GM23338 (cell line): Measurements from ENCODE around the gene APCDD1L.
"Not testable (repeated sequence)": the region's sequence is repeated elsewhere in the genome, so short reads cannot be mapped to it uniquely, and the experiment has no call there.

Experiments used
- CREB1 ChIP-seq: fragments of 250-450 bp; sonication (Bioruptor Pico); IDR thresholded peaks from 2 replicates; pipeline ENCODE4 v1.5.0; 2020; ENCODE audit warnings: low read depth, mild to moderate bottlenecking, moderate library complexity
- STAT1 ChIP-seq: IDR thresholded peaks from one replicate; pipeline ENCODE4 v1.6.1; 2016; ENCODE audit warnings: antibody characterized with exemption; ENCODE audit not compliant: unreplicated experiment
- TF ChIP-seq, protein P1 (sequence below), 2 experiments: fragments of 200-600 bp in 1 of 2; sonication (generic) in 1 of 2; conservative IDR thresholded peaks; 2 replicates each; pipeline versions ENCODE4 v1.5.1 to v1.6.1; 2016 to 2017; ENCODE audit warnings: antibody characterized with exemption in 2 of 2, low read depth in 2 of 2, mild to moderate bottlenecking in 2 of 2, moderate library complexity in 1 of 2

DNA sequence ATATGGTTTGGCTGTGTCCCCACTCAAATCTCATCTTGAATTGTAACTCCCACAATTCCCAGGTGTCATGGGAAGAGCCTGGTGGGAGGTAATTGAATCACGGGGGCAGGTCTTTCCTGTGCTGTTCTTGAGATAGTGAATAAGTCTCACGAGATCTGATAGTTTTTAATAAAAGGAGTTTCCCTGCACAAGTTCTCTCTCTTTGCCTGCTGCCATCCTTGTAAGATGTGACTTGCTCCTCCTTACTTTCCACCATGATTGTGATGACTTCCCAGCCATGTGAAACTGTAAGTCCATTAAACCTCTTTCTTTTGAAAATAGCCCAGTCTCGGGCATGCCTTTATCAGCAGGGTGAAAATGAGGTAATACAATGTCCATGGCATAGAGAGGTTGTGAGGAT is 8.2 kb downstream of the APCDD1L start:
- TF ChIP-seq STAT1, CREB1: not testable (repeated sequence)
- TF ChIP-seq, protein P1, sequence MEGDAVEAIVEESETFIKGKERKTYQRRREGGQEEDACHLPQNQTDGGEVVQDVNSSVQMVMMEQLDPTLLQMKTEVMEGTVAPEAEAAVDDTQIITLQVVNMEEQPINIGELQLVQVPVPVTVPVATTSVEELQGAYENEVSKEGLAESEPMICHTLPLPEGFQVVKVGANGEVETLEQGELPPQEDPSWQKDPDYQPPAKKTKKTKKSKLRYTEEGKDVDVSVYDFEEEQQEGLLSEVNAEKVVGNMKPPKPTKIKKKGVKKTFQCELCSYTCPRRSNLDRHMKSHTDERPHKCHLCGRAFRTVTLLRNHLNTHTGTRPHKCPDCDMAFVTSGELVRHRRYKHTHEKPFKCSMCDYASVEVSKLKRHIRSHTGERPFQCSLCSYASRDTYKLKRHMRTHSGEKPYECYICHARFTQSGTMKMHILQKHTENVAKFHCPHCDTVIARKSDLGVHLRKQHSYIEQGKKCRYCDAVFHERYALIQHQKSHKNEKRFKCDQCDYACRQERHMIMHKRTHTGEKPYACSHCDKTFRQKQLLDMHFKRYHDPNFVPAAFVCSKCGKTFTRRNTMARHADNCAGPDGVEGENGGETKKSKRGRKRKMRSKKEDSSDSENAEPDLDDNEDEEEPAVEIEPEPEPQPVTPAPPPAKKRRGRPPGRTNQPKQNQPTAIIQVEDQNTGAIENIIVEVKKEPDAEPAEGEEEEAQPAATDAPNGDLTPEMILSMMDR (conservative IDR thresholded peaks at IDR 0.05; ENCODE audit: low read depth in 2 of 2), result not testable (repeated sequence)
